ENCODE results near the gene TJAP1. TPM values are rescaled to one million over a fixed set of nuclear protein-coding genes. Genes with fewer than 3 reads are reported as not detected.
"Not testable (repeated sequence)": the region's sequence is repeated elsewhere in the genome, so short reads cannot be mapped to it uniquely, and the experiment has no call there.

The TJAP1 gene
- total and polyA plus RNA-seq, 2 of the 8 experiments (the other 6 are each of a cell fraction or from before 2014, with no cell fraction given), result 30.7 to 40.4 TPM

DNA sequence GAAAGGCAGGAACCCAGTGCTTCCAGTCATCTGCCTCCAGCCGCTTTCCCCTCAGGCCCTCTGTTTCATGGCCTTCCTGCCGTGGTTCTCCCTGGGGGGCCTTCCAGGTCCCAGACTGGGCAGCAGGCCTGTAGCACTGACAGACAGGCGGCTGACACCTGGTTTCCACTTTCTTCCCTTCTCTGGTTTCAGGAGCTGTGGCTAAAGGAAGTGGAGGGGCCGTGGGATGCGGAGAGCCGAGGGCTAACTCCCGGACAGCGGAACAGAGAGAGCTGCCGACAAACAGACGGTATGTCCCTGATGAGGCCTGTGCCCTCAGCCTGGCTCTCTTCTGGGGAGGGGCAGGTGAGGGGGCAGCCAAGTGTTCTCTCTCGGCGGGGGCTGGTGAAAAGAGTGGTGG lies 20.3 kb downstream of the TJAP1 start (continued):
- TF ChIP-seq, protein P1, sequence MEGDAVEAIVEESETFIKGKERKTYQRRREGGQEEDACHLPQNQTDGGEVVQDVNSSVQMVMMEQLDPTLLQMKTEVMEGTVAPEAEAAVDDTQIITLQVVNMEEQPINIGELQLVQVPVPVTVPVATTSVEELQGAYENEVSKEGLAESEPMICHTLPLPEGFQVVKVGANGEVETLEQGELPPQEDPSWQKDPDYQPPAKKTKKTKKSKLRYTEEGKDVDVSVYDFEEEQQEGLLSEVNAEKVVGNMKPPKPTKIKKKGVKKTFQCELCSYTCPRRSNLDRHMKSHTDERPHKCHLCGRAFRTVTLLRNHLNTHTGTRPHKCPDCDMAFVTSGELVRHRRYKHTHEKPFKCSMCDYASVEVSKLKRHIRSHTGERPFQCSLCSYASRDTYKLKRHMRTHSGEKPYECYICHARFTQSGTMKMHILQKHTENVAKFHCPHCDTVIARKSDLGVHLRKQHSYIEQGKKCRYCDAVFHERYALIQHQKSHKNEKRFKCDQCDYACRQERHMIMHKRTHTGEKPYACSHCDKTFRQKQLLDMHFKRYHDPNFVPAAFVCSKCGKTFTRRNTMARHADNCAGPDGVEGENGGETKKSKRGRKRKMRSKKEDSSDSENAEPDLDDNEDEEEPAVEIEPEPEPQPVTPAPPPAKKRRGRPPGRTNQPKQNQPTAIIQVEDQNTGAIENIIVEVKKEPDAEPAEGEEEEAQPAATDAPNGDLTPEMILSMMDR (IDR thresholded peaks at IDR 0.05; ENCODE audit: control extremely low read depth in 1 of 3, insufficient read depth in 1 of 3, low read depth in 1 of 3, low read length in 3 of 3), result no peak
- TF ChIP-seq FOSL1 (IDR thresholded peaks at IDR 0.05; ENCODE audit: insufficient read depth, low read depth, low read length) (no peak), YY1 (IDR thresholded peaks at IDR 0.05; ENCODE audit: low read depth, low read length) (no peak)

DNA sequence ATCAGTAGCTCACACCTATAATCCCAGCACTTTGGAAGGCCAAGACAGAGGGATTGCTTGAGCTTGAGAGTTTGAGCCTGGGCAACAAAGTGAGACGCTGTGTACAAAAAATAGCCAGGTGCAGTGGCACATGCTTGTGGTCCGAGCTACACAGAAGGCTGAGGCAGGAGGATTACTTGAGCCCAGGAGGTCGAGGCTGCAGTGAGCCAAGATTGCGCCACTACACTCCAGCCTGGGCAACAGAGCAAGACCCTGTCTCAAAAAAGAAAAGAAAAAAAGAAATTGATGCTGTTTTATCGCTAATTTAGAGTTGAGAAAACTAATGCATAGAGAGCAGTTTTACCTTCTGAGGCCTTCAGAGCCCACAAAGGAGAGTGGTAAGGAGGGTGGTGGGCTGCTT lies 20.9 kb downstream of the TJAP1 start:
- H3K27me3 ChIP-seq (replicated peaks in 1 of 4; ENCODE audit: control insufficient read depth in 3 of 4, extremely low read depth in 1 of 4, insufficient read depth in 3 of 4, low read length in 3 of 4); FAIRE-seq; H3K23ac ChIP-seq (ENCODE audit: insufficient read length); H3K23me2 ChIP-seq (ENCODE audit: low read depth, low read length); H3K9me3 ChIP-seq (ENCODE audit: insufficient read depth in 2 of 2, low read depth in 1 of 2, low read length in 1 of 2); H3K18ac ChIP-seq (ENCODE audit: extremely low read depth, low read length); DNase-seq (ENCODE audit: low read depth in 1 of 2, low spot score in 2 of 2); H2BK12ac ChIP-seq (ENCODE audit: low read depth, low read length); H3K56ac ChIP-seq (replicated peaks; ENCODE audit: insufficient read length, low read depth, low read length); H2BK5ac ChIP-seq (ENCODE audit: low read depth, low read length); H3K14ac ChIP-seq (ENCODE audit: insufficient read length); H3K4me2 ChIP-seq (ENCODE audit: insufficient read depth in 1 of 2, low read depth in 2 of 2, low read length in 2 of 2); H2BK120ac ChIP-seq (replicated peaks; ENCODE audit: low read depth, low read length); H3K27ac ChIP-seq (ENCODE audit: low read depth, low read length); H2AK5ac ChIP-seq (ENCODE audit: low read depth, low read length); H4K8ac ChIP-seq (ENCODE audit: extremely low read depth, insufficient read depth, low read length); H4K5ac ChIP-seq (ENCODE audit: insufficient read length, low read depth, low read length); H3K9ac ChIP-seq (replicated peaks in 1 of 4; ENCODE audit: extremely low read depth in 1 of 4, low read depth in 3 of 4, low read length in 3 of 4); H2AFZ ChIP-seq (ENCODE audit: low read length); H2BK15ac ChIP-seq (ENCODE audit: low read length); H2BK20ac ChIP-seq (ENCODE audit: low read length); H4K91ac ChIP-seq (replicated peaks; ENCODE audit: insufficient read length, low read length); H3K4me3 ChIP-seq (ENCODE audit: extremely low read depth in 1 of 4, insufficient read depth in 2 of 4, low read depth in 3 of 4, low read length in 4 of 4); H3K4ac ChIP-seq (replicated peaks; ENCODE audit: insufficient read length, low read depth, low read length): not testable (repeated sequence)
- WGBS, 2 experiments (ENCODE audit: extremely low coverage in 1 of 2, insufficient coverage in 1 of 2, insufficient read length in 1 of 2, insufficient replicate concordance in 2 of 2, low coverage in 1 of 2, low lambda C conversion rate in 2 of 2, missing lambda C conversion rate in 1 of 2), result 90% methylated on average over 5 of the region's 5 CpGs; no CpG with 5 or more reads in 1 of the 2 experiments
- ChIA-PET POLR2A (ENCODE audit: partially characterized antibody) (interaction anchor here (0.8 to 2.4 kb wide), 5 partner anchors 9 to 60 kb away, joined by 3 to 9 read pairs (median 5); partner anchors contain the start of genes DLK2 and LRRC73), CTCF (ENCODE audit: partially characterized antibody) (interaction anchor here (0.6 to 32.9 kb wide), 13 partner anchors 2 to 816 kb away, joined by 3 to 536 read pairs (median 4); partner anchors contain the start of genes DLK2, LRRC73 and TJAP1)
- Histone ChIP-seq H3K36me3 (ENCODE audit: control insufficient read depth in 2 of 4, insufficient read depth in 4 of 4, low read length in 3 of 4) (peaks cover 15 to 41% (median 31%) of the 10 kb centered on the region in 4 experiments; a peak in 7 of 8 replicates), H3K79me2 (ENCODE audit: control insufficient read depth in 1 of 2, insufficient read depth in 2 of 2, low read length in 2 of 2) (peaks cover 4 to 23% of the 10 kb centered on the region in 2 experiments; a peak in 3 of 4 replicates), H3K4me1 (replicated peaks in 1 of 4; ENCODE audit: control insufficient read depth in 3 of 4, insufficient read depth in 4 of 4, low read length in 3 of 4) (peaks cover 4 to 12% (median 7%) of the 10 kb centered on the region in 4 experiments), H4K20me1 (replicated peaks in 1 of 2; ENCODE audit: control insufficient read depth in 1 of 2, insufficient read depth in 2 of 2, low read length in 2 of 2) (peaks cover 6 to 15% of the 10 kb centered on the region in 2 experiments), H3K79me1 (ENCODE audit: low read depth, low read length) (peaks cover 10% of the 10 kb centered on the region; the same call in 1 of the 2 replicates)

Measured in H1 (cell line).